ENCODE measurements around the gene GLIPR2. TPM values are rescaled to one million over a fixed set of nuclear protein-coding genes. Genes with fewer than 3 reads are reported as not detected.

The GLIPR2 gene
- polyA plus RNA-seq, 1 of the 3 experiments (the other 2 are of a cell fraction), result 38.3 TPM

DNA sequence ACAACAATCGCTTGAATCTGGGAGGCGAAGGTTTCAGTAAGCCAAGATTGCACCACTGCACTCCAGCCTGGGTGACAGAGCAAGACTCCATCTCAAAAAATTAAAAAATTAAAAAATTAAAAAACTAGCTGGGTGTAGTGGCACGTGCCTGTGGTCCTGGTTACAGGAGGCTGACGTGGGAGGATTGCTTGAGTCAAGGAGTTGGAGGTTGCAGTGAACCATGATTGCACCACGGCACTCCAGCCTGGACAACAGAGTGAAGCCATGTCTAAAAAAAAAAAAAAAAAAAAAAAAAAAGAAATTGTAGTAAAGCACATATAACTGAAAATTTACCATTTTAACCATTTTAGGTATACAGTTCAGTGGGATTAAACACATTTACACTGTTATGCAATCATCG is 19.6 kb downstream of the GLIPR2 start:
- Histone ChIP-seq H3K36me3 (replicated peaks in 1 of 2; ENCODE audit: control insufficient read depth in 1 of 2, insufficient read depth in 2 of 2, low read length in 1 of 2) (peaks cover 0 to 38% of the 10 kb centered on the region in 2 experiments), H3K9me2 (no peaks in the 10 kb centered on the region), H2AFZ (ENCODE audit: low read depth) (no peak overlapping the region), H4K20me1 (ENCODE audit: insufficient read depth) (no peaks in the 10 kb centered on the region), H3F3A (replicated peaks; ENCODE audit: insufficient read depth) (peaks cover 36% of the 10 kb centered on the region), H3K4me3 (ENCODE audit: low read depth in 2 of 2, low read length in 1 of 2) (no peak overlapping the region), H3K27ac (ENCODE audit: low read depth in 2 of 2, low read length in 1 of 2) (no peak overlapping the region), H3K27me3 (ENCODE audit: insufficient read depth) (no peaks in the 10 kb centered on the region), H3K9ac (no peak overlapping the region), H3K79me2 (ENCODE audit: insufficient read depth) (peaks cover 3% of the 10 kb centered on the region), H3K4me1 (ENCODE audit: control insufficient read depth in 1 of 2, insufficient read depth in 2 of 2, low read depth in 1 of 2, low read length in 1 of 2) (peaks cover 9 to 34% of the 10 kb centered on the region in 2 experiments; a peak in 3 of 4 replicates), H3K4me2 (no peak overlapping the region), H3K9me3 (no peaks in the 10 kb centered on the region)
- no peak for DNase-seq
- WGBS (ENCODE audit: low lambda C conversion rate), result 98% methylated on average over 6 of the region's 6 CpGs
- ChIA-PET POLR2A (no interaction called here), CTCF (interaction anchor here (2.0 to 3.9 kb wide), 2 partner anchors 10 to 147 kb away, joined by 4 to 17 read pairs; no protein-coding TSS in a partner anchor)
- TF ChIP-seq, protein P1, sequence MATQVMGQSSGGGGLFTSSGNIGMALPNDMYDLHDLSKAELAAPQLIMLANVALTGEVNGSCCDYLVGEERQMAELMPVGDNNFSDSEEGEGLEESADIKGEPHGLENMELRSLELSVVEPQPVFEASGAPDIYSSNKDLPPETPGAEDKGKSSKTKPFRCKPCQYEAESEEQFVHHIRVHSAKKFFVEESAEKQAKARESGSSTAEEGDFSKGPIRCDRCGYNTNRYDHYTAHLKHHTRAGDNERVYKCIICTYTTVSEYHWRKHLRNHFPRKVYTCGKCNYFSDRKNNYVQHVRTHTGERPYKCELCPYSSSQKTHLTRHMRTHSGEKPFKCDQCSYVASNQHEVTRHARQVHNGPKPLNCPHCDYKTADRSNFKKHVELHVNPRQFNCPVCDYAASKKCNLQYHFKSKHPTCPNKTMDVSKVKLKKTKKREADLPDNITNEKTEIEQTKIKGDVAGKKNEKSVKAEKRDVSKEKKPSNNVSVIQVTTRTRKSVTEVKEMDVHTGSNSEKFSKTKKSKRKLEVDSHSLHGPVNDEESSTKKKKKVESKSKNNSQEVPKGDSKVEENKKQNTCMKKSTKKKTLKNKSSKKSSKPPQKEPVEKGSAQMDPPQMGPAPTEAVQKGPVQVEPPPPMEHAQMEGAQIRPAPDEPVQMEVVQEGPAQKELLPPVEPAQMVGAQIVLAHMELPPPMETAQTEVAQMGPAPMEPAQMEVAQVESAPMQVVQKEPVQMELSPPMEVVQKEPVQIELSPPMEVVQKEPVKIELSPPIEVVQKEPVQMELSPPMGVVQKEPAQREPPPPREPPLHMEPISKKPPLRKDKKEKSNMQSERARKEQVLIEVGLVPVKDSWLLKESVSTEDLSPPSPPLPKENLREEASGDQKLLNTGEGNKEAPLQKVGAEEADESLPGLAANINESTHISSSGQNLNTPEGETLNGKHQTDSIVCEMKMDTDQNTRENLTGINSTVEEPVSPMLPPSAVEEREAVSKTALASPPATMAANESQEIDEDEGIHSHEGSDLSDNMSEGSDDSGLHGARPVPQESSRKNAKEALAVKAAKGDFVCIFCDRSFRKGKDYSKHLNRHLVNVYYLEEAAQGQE (IDR thresholded peaks at IDR 0.05; ENCODE audit: low read depth, low read length), result no peak
- TF ChIP-seq FOSL2 (IDR thresholded peaks at IDR 0.05; ENCODE audit: borderline replicate concordance, low read depth) (no peak), EP300 (IDR thresholded peaks at IDR 0.05; ENCODE audit: borderline replicate concordance in 1 of 2, low read depth in 1 of 2, low read length in 1 of 2) (no peak), GATA2 (CRISPR knock-in tag; IDR thresholded peaks at IDR 0.05) (no peak), RFX5 (IDR thresholded peaks at IDR 0.05; ENCODE audit: low read length) (no peak), NRF1 (IDR thresholded peaks at IDR 0.05; ENCODE audit: low read depth, low read length) (no peak), NFIC (IDR thresholded peaks at IDR 0.05; ENCODE audit: borderline replicate concordance) (no peak), TEAD4 (IDR thresholded peaks at IDR 0.05; ENCODE audit: borderline replicate concordance, insufficient read depth) (no peak)
- TF ChIP-seq, protein P2, sequence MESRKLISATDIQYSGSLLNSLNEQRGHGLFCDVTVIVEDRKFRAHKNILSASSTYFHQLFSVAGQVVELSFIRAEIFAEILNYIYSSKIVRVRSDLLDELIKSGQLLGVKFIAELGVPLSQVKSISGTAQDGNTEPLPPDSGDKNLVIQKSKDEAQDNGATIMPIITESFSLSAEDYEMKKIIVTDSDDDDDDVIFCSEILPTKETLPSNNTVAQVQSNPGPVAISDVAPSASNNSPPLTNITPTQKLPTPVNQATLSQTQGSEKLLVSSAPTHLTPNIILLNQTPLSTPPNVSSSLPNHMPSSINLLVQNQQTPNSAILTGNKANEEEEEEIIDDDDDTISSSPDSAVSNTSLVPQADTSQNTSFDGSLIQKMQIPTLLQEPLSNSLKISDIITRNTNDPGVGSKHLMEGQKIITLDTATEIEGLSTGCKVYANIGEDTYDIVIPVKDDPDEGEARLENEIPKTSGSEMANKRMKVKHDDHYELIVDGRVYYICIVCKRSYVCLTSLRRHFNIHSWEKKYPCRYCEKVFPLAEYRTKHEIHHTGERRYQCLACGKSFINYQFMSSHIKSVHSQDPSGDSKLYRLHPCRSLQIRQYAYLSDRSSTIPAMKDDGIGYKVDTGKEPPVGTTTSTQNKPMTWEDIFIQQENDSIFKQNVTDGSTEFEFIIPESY (IDR thresholded peaks at IDR 0.05; ENCODE audit: borderline replicate concordance, low read depth), result no peak
- TF ChIP-seq, protein P3, sequence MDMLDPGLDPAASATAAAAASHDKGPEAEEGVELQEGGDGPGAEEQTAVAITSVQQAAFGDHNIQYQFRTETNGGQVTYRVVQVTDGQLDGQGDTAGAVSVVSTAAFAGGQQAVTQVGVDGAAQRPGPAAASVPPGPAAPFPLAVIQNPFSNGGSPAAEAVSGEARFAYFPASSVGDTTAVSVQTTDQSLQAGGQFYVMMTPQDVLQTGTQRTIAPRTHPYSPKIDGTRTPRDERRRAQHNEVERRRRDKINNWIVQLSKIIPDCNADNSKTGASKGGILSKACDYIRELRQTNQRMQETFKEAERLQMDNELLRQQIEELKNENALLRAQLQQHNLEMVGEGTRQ (IDR thresholded peaks at IDR 0.05; ENCODE audit: borderline replicate concordance, low read depth, low read length), result no peak

Data from SK-N-SH (cell line).